IPS-18a (cell line): Measurements from ENCODE around the gene ZC3H18.

Experiments used
- H3K27ac ChIP-seq: one replicate; pipeline ENCODE4 v1.5.1; 2013; ENCODE audit warnings: low read length
- H3K27me3 ChIP-seq: one replicate; pipeline ENCODE4 v1.6.1; 2013; ENCODE audit warnings: mild to moderate bottlenecking, low read length; ENCODE audit not compliant: control insufficient read depth, insufficient read depth
- H3K36me3 ChIP-seq: one replicate; pipeline ENCODE4 v1.6.1; 2013; ENCODE audit warnings: low read depth, low read length; ENCODE audit not compliant: control insufficient read depth
- H3K4me1 ChIP-seq: one replicate; pipeline ENCODE4 v1.6.1; 2013; ENCODE audit warnings: low read depth, low read length; ENCODE audit not compliant: control insufficient read depth
- H3K4me3 ChIP-seq: one replicate; pipeline ENCODE4 v1.5.1; 2013; ENCODE audit warnings: low read length
- H3K9ac ChIP-seq: one replicate; pipeline ENCODE4 v1.6.1; 2013; ENCODE audit warnings: mild to moderate bottlenecking, low read length, moderate library complexity
- H3K9me3 ChIP-seq: one replicate; pipeline ENCODE4 v1.6.1; 2013; ENCODE audit warnings: low read depth, low read length; ENCODE audit not compliant: control insufficient read depth

The ZC3H18 gene

GRCh38 chr16:88556294-88556988, 13.8 kb upstream of the ZC3H18 start:
- Histone ChIP-seq H3K9ac (no peak overlapping the region), H3K27me3 (no peaks in the 10 kb centered on the region), H3K4me3 (no peak overlapping the region), H3K4me1 (no peaks in the 10 kb centered on the region), H3K36me3 (no peaks in the 10 kb centered on the region), H3K27ac (no peak overlapping the region), H3K9me3 (no peaks in the 10 kb centered on the region)

- Histone ChIP-seq H3K9ac (no peak overlapping the region), H3K4me3 (no peak overlapping the region)
These were observed 11.5 kb upstream of the ZC3H18 start for GRCh38 chr16:88558457-88559442.

GRCh38 chr16:88560714-88561484, 9.3 kb upstream of the ZC3H18 start:
- H3K9me3 ChIP-seq, result no peaks in the 10 kb centered on the region
- H3K36me3 ChIP-seq, result no peaks in the 10 kb centered on the region
- no peak overlapping the region for H3K4me3 ChIP-seq
- H3K9ac ChIP-seq, result no peak overlapping the region
- H3K27ac ChIP-seq, result no peak overlapping the region
- peaks cover 7% of the 10 kb centered on the region for H3K27me3 ChIP-seq
- H3K4me1 ChIP-seq, result no peaks in the 10 kb centered on the region

More at GRCh38 chr16:88558457-88559442, 11.5 kb upstream of the ZC3H18 start:
- H3K9me3 ChIP-seq, result no peaks in the 10 kb centered on the region
- no peaks in the 10 kb centered on the region for H3K36me3 ChIP-seq
- H3K27ac ChIP-seq, result no peak overlapping the region
- peaks cover 7% of the 10 kb centered on the region for H3K27me3 ChIP-seq
- no peaks in the 10 kb centered on the region for H3K4me1 ChIP-seq

GRCh38 chr16:88561485-88562359, 8.5 kb upstream of the ZC3H18 start:
- no peaks in the 10 kb centered on the region for H3K36me3 ChIP-seq
- peaks cover 7% of the 10 kb centered on the region for H3K27me3 ChIP-seq
- no peak overlapping the region for H3K4me3 ChIP-seq
- no peaks in the 10 kb centered on the region for H3K9me3 ChIP-seq
- H3K9ac ChIP-seq, result no peak overlapping the region
- no peaks in the 10 kb centered on the region for H3K4me1 ChIP-seq
- no peak overlapping the region for H3K27ac ChIP-seq

- Histone ChIP-seq H3K9me3 (no peaks in the 10 kb centered on the region), H3K4me3 (no peak overlapping the region), H3K27ac (no peak overlapping the region), H3K9ac (no peak overlapping the region), H3K36me3 (no peaks in the 10 kb centered on the region), H3K27me3 (peaks cover 13% of the 10 kb centered on the region), H3K4me1 (peaks cover 1% of the 10 kb centered on the region)
These were observed 4.0 kb upstream of the ZC3H18 start for GRCh38 chr16:88566158-88566557.

- Histone ChIP-seq H3K9me3 (no peaks in the 10 kb centered on the region), H3K27ac (no peak overlapping the region), H3K36me3 (peaks cover 8% of the 10 kb centered on the region), H3K4me3 (peak overlapping the region; percentile 87), H3K27me3 (peaks cover 6% of the 10 kb centered on the region), H3K9ac (no peak overlapping the region), H3K4me1 (peaks cover 6% of the 10 kb centered on the region)
These were observed 1.2 kb upstream of the ZC3H18 start for GRCh38 chr16:88568710-88569613.

- peaks cover 6% of the 10 kb centered on the region for H3K27me3 ChIP-seq
- no peak overlapping the region for H3K27ac ChIP-seq
- H3K9me3 ChIP-seq, result no peaks in the 10 kb centered on the region
- H3K9ac ChIP-seq, result peak overlapping the region; percentile 53
- peaks cover 6% of the 10 kb centered on the region for H3K4me1 ChIP-seq
- peaks cover 8% of the 10 kb centered on the region for H3K36me3 ChIP-seq
- H3K4me3 ChIP-seq, result peak overlapping the region; percentile 87
These were observed 604 bp upstream of the ZC3H18 start for GRCh38 chr16:88569614-88569984.

- Histone ChIP-seq H3K27ac (no peak overlapping the region), H3K4me1 (peaks cover 6% of the 10 kb centered on the region), H3K4me3 (peak overlapping the region; percentile 87), H3K36me3 (peaks cover 8% of the 10 kb centered on the region), H3K9me3 (no peaks in the 10 kb centered on the region), H3K27me3 (peaks cover 6% of the 10 kb centered on the region), H3K9ac (peak overlapping the region; percentile 77)
These were observed 489 bp downstream of the ZC3H18 start for GRCh38 chr16:88570691-88571092.

GRCh38 chr16:88575251-88575650, 5.0 kb downstream of the ZC3H18 start:
- Histone ChIP-seq H3K36me3 (peaks cover 35% of the 10 kb centered on the region), H3K4me1 (peaks cover 6% of the 10 kb centered on the region), H3K27ac (no peak overlapping the region), H3K9ac (no peak overlapping the region), H3K9me3 (no peaks in the 10 kb centered on the region), H3K27me3 (no peaks in the 10 kb centered on the region), H3K4me3 (no peak overlapping the region)

GRCh38 chr16:88576307-88576706, 6.1 kb downstream of the ZC3H18 start:
- H3K27me3 ChIP-seq, result no peaks in the 10 kb centered on the region
- H3K36me3 ChIP-seq, result peaks cover 35% of the 10 kb centered on the region

More at GRCh38 chr16:88576307-88576706, 6.1 kb downstream of the ZC3H18 start:
- Histone ChIP-seq H3K9ac (no peak overlapping the region), H3K4me1 (peaks cover 3% of the 10 kb centered on the region), H3K9me3 (no peaks in the 10 kb centered on the region), H3K27ac (no peak overlapping the region), H3K4me3 (no peak overlapping the region)
